ENCODE measurements around the gene ZNF284. TPM values are rescaled to one million over a fixed set of nuclear protein-coding genes. Genes with fewer than 3 reads are reported as not detected.
A peak's percentile ranks its signal among the peaks of the same experiment; 100 is the strongest.

Gene ZNF284
- polyA plus RNA-seq, 1 donor (not counting 4 experiments of a cell fraction or from before 2014, with no cell fraction given) = 3.0 TPM

GRCh38 chr19:44055870-44056269 is 16.1 kb upstream of the ZNF284 start:
- no peak overlapping the region for H3K27ac ChIP-seq (ENCODE audit: control insufficient read depth, insufficient read depth, low read length)
- H3K27me3 ChIP-seq (ENCODE audit: control insufficient read depth, extremely low read depth, insufficient read depth, low read length) = no peaks in the 10 kb centered on the region
- H3K36me3 ChIP-seq (ENCODE audit: control insufficient read depth in 2 of 2, extremely low read depth in 1 of 2, insufficient read depth in 2 of 2, low read length in 2 of 2) = peaks cover 3 to 5% of the 10 kb centered on the region in 2 experiments
- no peaks in the 10 kb centered on the region for H3K9me3 ChIP-seq (ENCODE audit: control insufficient read depth, low read depth, low read length)
- dilution Hi-C loops (cut with MboI; ENCODE audit: extremely low pct_ligation_motif_present, low sequenced_read_pairs) = no loop called here
- H3K9me1 ChIP-seq (ENCODE audit: control insufficient read depth, extremely low read depth, insufficient read depth, low read length) = no peaks in the 10 kb centered on the region
- FAIRE-seq = no peak
- no peaks in the 10 kb centered on the region for H4K20me1 ChIP-seq (ENCODE audit: control insufficient read depth, extremely low read depth, insufficient read depth, low read length)
- H3K4me2 ChIP-seq (ENCODE audit: control insufficient read depth, extremely low read depth, insufficient read depth, low read depth, low read length) = no peak overlapping the region
- peaks cover 3% of the 10 kb centered on the region for H3K79me2 ChIP-seq (ENCODE audit: control insufficient read depth, insufficient read depth, low read length)
- H3K4me1 ChIP-seq (ENCODE audit: control insufficient read depth, extremely low read depth, insufficient read depth, low read length) = peaks cover 5% of the 10 kb centered on the region
- no peak overlapping the region for H3K9ac ChIP-seq (ENCODE audit: control insufficient read depth, extremely low read depth, insufficient read depth, low read length)
- TF ChIP-seq, protein P1, sequence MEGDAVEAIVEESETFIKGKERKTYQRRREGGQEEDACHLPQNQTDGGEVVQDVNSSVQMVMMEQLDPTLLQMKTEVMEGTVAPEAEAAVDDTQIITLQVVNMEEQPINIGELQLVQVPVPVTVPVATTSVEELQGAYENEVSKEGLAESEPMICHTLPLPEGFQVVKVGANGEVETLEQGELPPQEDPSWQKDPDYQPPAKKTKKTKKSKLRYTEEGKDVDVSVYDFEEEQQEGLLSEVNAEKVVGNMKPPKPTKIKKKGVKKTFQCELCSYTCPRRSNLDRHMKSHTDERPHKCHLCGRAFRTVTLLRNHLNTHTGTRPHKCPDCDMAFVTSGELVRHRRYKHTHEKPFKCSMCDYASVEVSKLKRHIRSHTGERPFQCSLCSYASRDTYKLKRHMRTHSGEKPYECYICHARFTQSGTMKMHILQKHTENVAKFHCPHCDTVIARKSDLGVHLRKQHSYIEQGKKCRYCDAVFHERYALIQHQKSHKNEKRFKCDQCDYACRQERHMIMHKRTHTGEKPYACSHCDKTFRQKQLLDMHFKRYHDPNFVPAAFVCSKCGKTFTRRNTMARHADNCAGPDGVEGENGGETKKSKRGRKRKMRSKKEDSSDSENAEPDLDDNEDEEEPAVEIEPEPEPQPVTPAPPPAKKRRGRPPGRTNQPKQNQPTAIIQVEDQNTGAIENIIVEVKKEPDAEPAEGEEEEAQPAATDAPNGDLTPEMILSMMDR (optimal IDR thresholded peaks at IDR 0.05 in 1 of 3, IDR thresholded peaks at IDR 0.05 in 1 of 3, conservative IDR thresholded peaks at IDR 0.05 in 1 of 3; ENCODE audit: extremely low read depth in 1 of 3, insufficient read depth in 2 of 3, low read length in 3 of 3) = peak in 1 of 3 experiments; percentile 23
- TF ChIP-seq EZH2 (IDR thresholded peaks at IDR 0.05; ENCODE audit: low read length) = no peak
- no peak overlapping the region for H2AFZ ChIP-seq (ENCODE audit: control insufficient read depth, low read length)
- no peak overlapping the region for H3K4me3 ChIP-seq (ENCODE audit: control insufficient read depth in 2 of 3, extremely low read depth in 1 of 3, insufficient read depth in 2 of 3, low read depth in 1 of 3, low read length in 3 of 3)
- no peak for DNase-seq (ENCODE audit: low read depth, low spot score)

DNA sequence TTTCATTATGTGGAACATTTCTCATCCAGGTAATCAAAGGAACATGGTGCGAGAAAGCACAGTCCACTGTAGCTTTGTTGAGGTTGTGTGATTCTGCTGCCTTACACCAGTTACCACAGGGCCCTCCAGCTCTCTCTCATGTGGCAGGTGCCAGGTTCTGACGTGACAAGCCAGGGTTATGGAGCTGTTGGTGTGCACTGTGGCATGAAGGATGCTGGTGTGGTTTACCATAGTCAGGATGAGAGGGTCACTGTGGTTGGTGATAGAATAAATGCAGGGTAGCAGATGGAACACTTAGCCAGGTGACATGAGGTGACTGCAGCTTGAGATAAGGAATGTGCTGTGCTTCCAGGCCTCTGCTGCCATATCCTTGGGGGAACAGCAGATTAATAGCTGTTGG is 12.7 kb upstream of the ZNF284 start:
- H3K36me3 ChIP-seq (ENCODE audit: control insufficient read depth in 2 of 2, extremely low read depth in 1 of 2, insufficient read depth in 2 of 2, low read length in 2 of 2) = peaks cover 6 to 10% of the 10 kb centered on the region in 2 experiments
- no peak overlapping the region for H3K4me3 ChIP-seq (ENCODE audit: control insufficient read depth in 2 of 3, extremely low read depth in 1 of 3, insufficient read depth in 2 of 3, low read depth in 1 of 3, low read length in 3 of 3)
- TF ChIP-seq, protein P1 (optimal IDR thresholded peaks at IDR 0.05 in 1 of 3, IDR thresholded peaks at IDR 0.05 in 1 of 3, conservative IDR thresholded peaks at IDR 0.05 in 1 of 3; ENCODE audit: extremely low read depth in 1 of 3, insufficient read depth in 2 of 3, low read length in 3 of 3) = no peak
- no peak for TF ChIP-seq EZH2 (IDR thresholded peaks at IDR 0.05; ENCODE audit: low read length)
- H3K9ac ChIP-seq (ENCODE audit: control insufficient read depth, extremely low read depth, insufficient read depth, low read length) = no peak overlapping the region
- no peaks in the 10 kb centered on the region for H4K20me1 ChIP-seq (ENCODE audit: control insufficient read depth, extremely low read depth, insufficient read depth, low read length)
- H3K9me1 ChIP-seq (ENCODE audit: control insufficient read depth, extremely low read depth, insufficient read depth, low read length) = no peaks in the 10 kb centered on the region
- no peak for DNase-seq (ENCODE audit: low read depth, low spot score)
- H3K4me1 ChIP-seq (ENCODE audit: control insufficient read depth, extremely low read depth, insufficient read depth, low read length) = no peaks in the 10 kb centered on the region
- H3K27ac ChIP-seq (ENCODE audit: control insufficient read depth, insufficient read depth, low read length) = no peak overlapping the region
- FAIRE-seq = no peak
- H2AFZ ChIP-seq (ENCODE audit: control insufficient read depth, low read length) = no peak overlapping the region
- H3K4me2 ChIP-seq (ENCODE audit: control insufficient read depth, extremely low read depth, insufficient read depth, low read depth, low read length) = no peak overlapping the region
- no peaks in the 10 kb centered on the region for H3K9me3 ChIP-seq (ENCODE audit: control insufficient read depth, low read depth, low read length)
- H3K27me3 ChIP-seq (ENCODE audit: control insufficient read depth, extremely low read depth, insufficient read depth, low read length) = no peaks in the 10 kb centered on the region
- dilution Hi-C loops (cut with MboI; ENCODE audit: extremely low pct_ligation_motif_present, low sequenced_read_pairs) = no loop called here
- H3K79me2 ChIP-seq (ENCODE audit: control insufficient read depth, insufficient read depth, low read length) = no peaks in the 10 kb centered on the region

All from keratinocyte (primary cell).